ENCODE measurements around the gene SULT1E1. TPM values are rescaled to one million over a fixed set of nuclear protein-coding genes. Genes with fewer than 3 reads are reported as not detected.
A peak's percentile ranks its signal among the peaks of the same experiment; 100 is the strongest.

The SULT1E1 gene
- total RNA-seq, 4 donors from 2014 or later = 0.40 to 0.95 TPM; not detected in 2

DNA sequence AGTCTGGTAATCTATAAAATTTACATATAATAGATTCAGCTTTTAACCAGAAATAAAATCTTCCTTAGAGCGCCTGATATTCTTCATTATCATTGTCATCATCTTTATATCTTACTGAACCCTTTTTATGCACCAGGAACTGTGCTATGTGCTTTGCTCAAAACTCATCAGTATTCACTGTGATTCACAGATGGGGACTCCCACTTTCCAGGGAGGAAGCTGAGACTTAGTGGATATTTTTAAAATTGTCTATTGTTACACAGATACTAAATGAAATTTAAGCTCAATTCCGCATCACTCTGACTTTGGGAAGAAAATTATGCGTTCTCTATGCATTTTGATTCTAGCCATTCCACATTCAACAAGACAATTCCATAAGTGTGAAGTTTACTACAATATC, 34.8 kb upstream of the SULT1E1 start:
- WGBS, 2 donors (ENCODE audit: low coverage in 1 of 2) = 91 to 93% methylated on average over 3 of the region's 3 CpGs
- peaks cover 0 to 25% (median 4%) of the 10 kb centered on the region in 4 donors for H3K4me1 ChIP-seq
- peak overlapping the region in 1 of 4 donors; percentile 47 for H3K27ac ChIP-seq
- no peaks in the 10 kb centered on the region for H3K9me3 ChIP-seq
- no peak for DNase-seq
- H3K36me3 ChIP-seq = no peaks in the 10 kb centered on the region
- in situ Hi-C loops (cut with MboI; ENCODE audit: low pct_ligation_motif_present in 1 of 4, low pct_unique_long_range_greater_than_20kb in 1 of 4, low sequenced_read_pairs in 3 of 4) (loop anchor here in 2 of 4 donors (25.0 kb wide), 1 partner anchor 207 kb away; no protein-coding TSS in a partner anchor), intact Hi-C loops (cut with DNase I; ENCODE audit: low total_unique reads) (no loop called here)
- H3K4me3 ChIP-seq = no peak overlapping the region
- no peaks in the 10 kb centered on the region for H3K27me3 ChIP-seq
- TF ChIP-seq, protein P1, sequence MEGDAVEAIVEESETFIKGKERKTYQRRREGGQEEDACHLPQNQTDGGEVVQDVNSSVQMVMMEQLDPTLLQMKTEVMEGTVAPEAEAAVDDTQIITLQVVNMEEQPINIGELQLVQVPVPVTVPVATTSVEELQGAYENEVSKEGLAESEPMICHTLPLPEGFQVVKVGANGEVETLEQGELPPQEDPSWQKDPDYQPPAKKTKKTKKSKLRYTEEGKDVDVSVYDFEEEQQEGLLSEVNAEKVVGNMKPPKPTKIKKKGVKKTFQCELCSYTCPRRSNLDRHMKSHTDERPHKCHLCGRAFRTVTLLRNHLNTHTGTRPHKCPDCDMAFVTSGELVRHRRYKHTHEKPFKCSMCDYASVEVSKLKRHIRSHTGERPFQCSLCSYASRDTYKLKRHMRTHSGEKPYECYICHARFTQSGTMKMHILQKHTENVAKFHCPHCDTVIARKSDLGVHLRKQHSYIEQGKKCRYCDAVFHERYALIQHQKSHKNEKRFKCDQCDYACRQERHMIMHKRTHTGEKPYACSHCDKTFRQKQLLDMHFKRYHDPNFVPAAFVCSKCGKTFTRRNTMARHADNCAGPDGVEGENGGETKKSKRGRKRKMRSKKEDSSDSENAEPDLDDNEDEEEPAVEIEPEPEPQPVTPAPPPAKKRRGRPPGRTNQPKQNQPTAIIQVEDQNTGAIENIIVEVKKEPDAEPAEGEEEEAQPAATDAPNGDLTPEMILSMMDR (IDR thresholded peaks at IDR 0.05) = no peak
- no peak for TF ChIP-seq EP300 (IDR thresholded peaks at IDR 0.05; ENCODE audit: low read depth)
- TF ChIP-seq POLR2AphosphoS5 (IDR thresholded peaks at IDR 0.05) = no peak
- no peak for TF ChIP-seq POLR2A (IDR thresholded peaks at IDR 0.05)

DNA sequence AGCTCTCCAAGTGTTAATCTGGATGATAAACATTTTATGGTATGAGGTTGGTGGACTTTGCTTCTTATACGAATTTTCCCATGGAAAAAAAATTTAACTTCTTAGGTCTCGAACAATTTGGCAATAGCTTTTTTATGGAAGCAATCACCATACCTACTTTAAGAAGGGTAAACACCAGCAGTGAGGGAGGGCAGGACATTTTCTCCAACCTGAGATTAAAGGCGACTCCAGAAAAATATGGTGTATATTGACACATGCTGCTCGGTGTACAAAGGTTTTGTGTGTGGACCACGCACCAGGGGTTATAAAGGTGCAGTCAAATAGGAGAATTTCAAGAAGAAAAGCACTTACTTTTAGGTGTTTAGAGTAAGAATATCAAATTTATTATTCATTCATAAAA, 34.2 kb upstream of the SULT1E1 start:
- DNase-seq = peak; percentile 44
- Histone ChIP-seq H3K36me3 (no peaks in the 10 kb centered on the region), H3K4me1 (peaks cover 0 to 25% (median 4%) of the 10 kb centered on the region in 4 donors), H3K4me3 (no peak overlapping the region), H3K27ac (peak overlapping the region in 2 of 4 donors; percentile 17 to 47), H3K27me3 (no peaks in the 10 kb centered on the region), H3K9me3 (no peaks in the 10 kb centered on the region)
- intact Hi-C loops (cut with DNase I; ENCODE audit: low total_unique reads) = no loop called here
- 23 to 33% methylated on average over 5 of the region's 5 CpGs for WGBS, 2 donors (ENCODE audit: low coverage in 1 of 2)
- in situ Hi-C loops (cut with MboI; ENCODE audit: low pct_ligation_motif_present in 1 of 4, low pct_unique_long_range_greater_than_20kb in 1 of 4, low sequenced_read_pairs in 3 of 4) = loop anchor here in 2 of 4 donors (25.0 kb wide), 1 partner anchor 207 kb away; no protein-coding TSS in a partner anchor
- no peak for TF ChIP-seq EP300 (IDR thresholded peaks at IDR 0.05; ENCODE audit: low read depth)
- TF ChIP-seq, protein P1 (IDR thresholded peaks at IDR 0.05) = no peak
- no peak for TF ChIP-seq POLR2AphosphoS5 (IDR thresholded peaks at IDR 0.05)
- no peak for TF ChIP-seq POLR2A (IDR thresholded peaks at IDR 0.05)

DNA sequence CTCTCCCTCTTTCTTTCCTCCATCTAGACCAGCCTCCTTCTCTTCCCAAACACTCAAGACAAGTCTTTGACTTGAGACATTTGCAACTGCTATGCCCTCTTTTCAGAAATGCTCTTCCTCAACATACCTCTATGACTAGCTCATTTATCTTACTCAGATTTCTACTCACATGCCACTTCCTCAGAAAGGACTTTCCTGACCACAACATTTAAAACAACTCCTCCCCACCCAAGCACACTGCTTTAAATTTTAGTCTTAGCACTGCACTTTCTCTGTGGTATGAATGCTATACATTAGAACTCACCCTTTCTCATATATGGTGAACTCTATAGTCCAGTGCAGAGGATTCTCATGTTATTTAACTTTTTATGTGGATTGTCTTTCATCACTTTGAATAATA, 28.4 kb upstream of the SULT1E1 start:
- TF ChIP-seq, protein P1 (IDR thresholded peaks at IDR 0.05) = no peak
- TF ChIP-seq POLR2AphosphoS5 (IDR thresholded peaks at IDR 0.05) = no peak
- no peak for TF ChIP-seq EP300 (IDR thresholded peaks at IDR 0.05; ENCODE audit: low read depth)
- TF ChIP-seq POLR2A (IDR thresholded peaks at IDR 0.05) = no peak
- no peaks in the 10 kb centered on the region for H3K36me3 ChIP-seq
- H3K4me3 ChIP-seq = no peak overlapping the region
- H3K9me3 ChIP-seq = peaks cover 0 to 4% of the 10 kb centered on the region in 2 donors
- H3K27ac ChIP-seq = no peak overlapping the region
- intact Hi-C loops (cut with DNase I; ENCODE audit: low total_unique reads) = no loop called here
- in situ Hi-C loops (cut with MboI; ENCODE audit: low pct_ligation_motif_present in 1 of 4, low pct_unique_long_range_greater_than_20kb in 1 of 4, low sequenced_read_pairs in 3 of 4) = loop anchor here (10.0 to 25.0 kb wide), 3 partner anchors 194 to 204 kb away; no protein-coding TSS in a partner anchor
- H3K27me3 ChIP-seq = no peaks in the 10 kb centered on the region
- DNase-seq = no peak
- peaks cover 0 to 9% (median under 1%) of the 10 kb centered on the region in 4 donors for H3K4me1 ChIP-seq

DNA sequence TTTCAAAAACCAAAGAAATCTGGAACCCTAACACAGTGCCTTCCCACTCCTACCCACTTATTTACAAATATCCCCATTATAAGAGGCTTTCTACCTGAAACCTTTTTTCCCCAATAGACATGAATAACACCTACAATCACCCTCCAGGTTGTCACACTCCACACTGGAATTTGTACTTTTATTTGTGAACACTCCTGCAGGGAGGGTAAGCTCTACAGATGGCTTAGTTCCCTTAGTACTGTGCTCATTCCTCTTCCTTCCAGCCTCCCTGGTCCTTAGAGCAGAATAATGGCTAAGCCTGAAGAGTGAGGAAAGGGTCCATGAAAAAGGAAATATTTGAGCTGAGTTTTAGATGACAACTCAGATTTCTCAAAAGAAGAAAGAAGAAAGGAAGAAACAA, 22.2 kb upstream of the SULT1E1 start:
- peaks cover 0 to 4% of the 10 kb centered on the region in 2 donors for H3K9me3 ChIP-seq
- no peaks in the 10 kb centered on the region for H3K36me3 ChIP-seq
- H3K4me1 ChIP-seq = peaks cover 0 to 16% (median 7%) of the 10 kb centered on the region in 4 donors
- DNase-seq = no peak
- TF ChIP-seq POLR2A (IDR thresholded peaks at IDR 0.05) = no peak
- TF ChIP-seq, protein P1 (IDR thresholded peaks at IDR 0.05) = no peak
- no peak for TF ChIP-seq POLR2AphosphoS5 (IDR thresholded peaks at IDR 0.05)
- TF ChIP-seq EP300 (IDR thresholded peaks at IDR 0.05; ENCODE audit: low read depth) = no peak
- H3K4me3 ChIP-seq = no peak overlapping the region
- H3K27ac ChIP-seq = no peak overlapping the region
- in situ Hi-C loops (cut with MboI; ENCODE audit: low pct_ligation_motif_present in 1 of 4, low pct_unique_long_range_greater_than_20kb in 1 of 4, low sequenced_read_pairs in 3 of 4) = loop anchor here (10.0 to 25.0 kb wide), 3 partner anchors 187 to 197 kb away; no protein-coding TSS in a partner anchor
- H3K27me3 ChIP-seq = no peaks in the 10 kb centered on the region
- intact Hi-C loops (cut with DNase I; ENCODE audit: low total_unique reads) = no loop called here

All from transverse colon (tissue), 4 donors.